Stimulated activated CD4-positive, alpha-beta T cell treated with anti-CD3 and anti-CD28 coated beads, Interleukin-4, amount 100 ng/mL, for 48 hours (primary cell): ENCODE results near the gene ACSF3.

Experiments
- DNase-seq, 2 donors: peaks; one replicate each; pipeline ENCODE4 v3.0.0-alpha.2; 2020; ENCODE audit warnings: low read depth in 2 of 2

ACSF3 gene

DNA sequence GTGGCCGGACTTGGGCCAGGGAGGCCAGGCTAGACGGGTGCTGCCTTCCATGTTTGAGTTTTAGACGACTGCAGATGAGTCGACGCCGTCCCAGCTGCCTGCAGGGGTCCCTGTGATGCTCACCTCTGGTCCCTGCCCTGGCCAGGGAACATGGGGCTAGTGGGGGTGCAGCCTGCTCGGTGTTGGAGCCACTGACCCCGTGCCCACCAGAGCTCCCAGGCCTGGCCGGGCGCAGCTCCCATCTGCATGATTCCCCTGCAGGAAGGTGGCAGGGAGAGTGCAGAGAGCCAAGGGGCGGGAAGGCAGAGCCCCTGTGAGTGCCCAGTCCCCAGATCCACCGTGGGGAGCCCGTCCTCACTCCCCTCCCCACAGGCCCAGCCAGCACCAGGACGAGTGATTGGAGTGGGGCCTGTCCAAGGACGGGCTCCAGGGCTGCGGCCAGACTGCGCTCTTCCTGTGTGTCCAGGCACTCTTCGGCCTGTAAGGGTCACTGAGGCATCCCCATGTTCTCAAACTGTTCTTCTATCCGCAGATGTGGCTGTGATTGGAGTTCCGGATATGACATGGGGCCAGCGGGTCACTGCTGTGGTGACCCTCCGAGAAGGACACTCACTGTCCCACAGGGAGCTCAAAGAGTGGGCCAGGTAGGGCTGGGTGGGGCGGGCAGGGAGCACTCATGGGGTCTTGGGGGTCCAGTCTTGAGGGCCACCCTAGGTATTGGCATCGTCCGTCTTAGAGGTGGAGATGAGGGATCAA is 51.9 kb downstream of the ACSF3 start:
- DNase-seq = no peak

DNA sequence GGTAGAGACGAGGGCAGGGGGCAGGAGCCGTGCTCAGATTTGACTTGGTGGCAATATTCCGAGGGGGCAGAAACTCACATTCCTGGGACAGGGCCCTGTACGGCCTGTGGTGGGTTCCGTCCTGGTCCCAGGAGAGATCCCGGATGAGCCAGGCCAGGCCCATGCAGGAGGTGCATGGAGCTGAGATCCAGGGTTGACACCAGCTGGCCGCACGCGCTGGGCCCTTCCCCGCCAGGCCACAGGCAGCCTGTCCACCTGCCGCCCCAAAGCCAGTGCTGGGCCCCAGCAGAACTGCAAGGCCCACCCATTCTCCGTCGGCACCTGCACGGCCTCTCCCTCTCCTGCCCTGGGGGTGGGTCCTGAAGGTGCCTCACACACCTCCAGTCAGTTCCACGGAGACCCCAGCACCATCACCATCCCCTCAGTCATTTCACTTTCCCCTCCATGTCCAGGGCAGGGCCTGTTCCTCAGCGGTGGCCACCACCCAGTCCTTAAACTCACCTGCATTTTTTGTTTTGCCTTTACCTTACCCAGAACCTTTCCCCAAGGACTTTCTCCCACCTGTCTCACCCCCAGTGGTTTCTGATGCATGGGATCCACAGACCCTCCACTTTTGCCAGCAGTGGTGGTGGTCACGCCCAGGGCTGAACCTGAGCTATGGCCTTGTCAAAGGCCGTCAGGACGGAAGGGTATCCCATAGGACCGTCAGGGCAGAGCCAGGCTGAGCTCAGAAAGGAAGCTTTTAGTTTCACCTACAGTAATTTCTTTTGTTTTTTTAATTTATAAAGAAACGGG is 52.8 kb downstream of the ACSF3 start:
- DNase-seq = no peak

DNA sequence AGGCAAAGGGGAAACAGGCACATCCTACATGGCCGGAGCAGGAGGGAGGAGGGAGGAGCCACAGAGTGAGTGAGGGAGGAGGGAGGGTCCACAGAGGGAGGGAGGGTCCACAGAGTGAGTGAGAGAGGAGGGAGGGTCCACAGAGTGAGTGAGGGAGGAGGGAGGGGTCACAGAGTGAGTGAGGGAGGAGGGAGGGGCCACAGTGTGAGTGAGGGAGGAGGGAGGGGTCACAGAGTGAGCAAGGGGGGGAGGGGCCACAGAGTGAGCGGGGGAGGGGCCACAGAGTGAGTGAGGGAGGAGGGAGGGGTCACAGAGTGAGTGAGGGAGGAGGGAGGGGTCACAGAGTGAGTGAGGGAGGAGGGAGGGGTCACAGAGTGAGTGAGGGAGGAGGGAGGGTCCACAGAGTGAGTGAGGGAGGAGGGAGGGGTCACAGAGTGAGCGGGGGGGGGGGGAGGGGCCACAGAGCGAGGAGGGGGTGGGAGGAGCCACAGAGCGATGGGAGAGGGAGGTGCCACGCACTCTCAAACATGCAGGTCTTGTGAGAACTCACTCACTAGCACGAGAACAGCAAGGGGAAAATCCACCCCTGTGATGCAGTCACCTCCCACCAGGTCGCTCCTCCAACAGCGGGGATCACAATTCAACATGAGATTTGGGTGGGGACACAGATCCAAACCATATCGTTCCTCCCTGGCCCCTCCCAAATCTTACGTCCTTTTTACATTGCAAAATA is 53.6 kb downstream of the ACSF3 start:
- no peak for DNase-seq

DNA sequence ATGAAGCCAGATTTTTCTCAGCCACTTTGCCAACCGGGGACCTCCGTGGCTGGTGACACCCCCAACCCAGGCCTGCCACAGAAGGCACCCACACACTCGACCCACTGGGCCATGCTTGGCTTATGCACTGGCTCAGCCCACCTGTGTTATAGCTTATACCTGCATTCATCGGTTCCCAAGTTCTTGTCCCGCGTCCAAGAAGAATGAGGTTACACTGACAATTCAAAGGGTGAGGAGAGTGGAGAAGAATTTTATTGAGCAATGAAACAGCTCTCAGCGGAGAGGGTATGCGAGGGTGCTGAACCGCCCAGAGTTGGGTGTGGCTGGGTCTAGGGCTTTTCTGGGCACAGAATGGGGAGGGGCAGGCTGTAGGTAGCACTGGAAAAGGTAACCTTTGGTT is 55.7 kb downstream of the ACSF3 start:
- no peak for DNase-seq

DNA sequence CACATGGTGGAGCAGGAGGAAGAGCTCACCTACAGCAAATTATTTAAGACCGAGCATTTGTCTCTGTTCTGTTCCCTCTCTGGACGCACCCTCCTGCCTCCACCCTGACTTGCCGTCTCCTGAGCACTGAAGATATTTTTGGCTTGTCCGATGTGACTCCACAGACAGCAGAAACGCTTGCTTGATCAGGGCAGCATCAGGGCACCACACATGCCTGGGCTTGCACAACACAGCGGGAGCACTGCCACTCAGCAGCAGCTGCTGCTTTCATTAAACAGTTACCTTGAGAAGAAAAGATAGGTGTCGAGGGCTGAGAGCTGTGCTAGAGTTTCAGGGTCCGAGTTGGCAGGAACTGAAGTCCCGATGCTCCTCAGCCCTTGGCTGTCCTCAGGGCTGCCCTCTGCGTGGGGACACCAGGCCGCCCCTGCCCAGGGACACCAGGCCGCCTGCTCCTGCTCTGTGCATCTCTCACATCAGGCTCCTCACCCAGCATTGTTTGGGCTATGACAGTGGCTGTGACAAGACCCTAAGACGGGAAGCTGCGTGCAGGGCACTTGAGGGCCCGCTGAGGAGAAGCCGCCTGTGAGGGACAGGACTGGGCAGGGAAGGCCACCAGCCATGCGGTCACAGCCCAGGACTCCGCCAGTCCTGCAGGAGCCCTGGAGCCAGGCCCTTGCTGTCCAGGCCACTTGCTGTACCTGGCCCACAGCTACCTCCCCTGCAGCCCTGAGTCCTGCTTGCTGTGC is 56.6 kb downstream of the ACSF3 start:
- no peak for DNase-seq

DNA sequence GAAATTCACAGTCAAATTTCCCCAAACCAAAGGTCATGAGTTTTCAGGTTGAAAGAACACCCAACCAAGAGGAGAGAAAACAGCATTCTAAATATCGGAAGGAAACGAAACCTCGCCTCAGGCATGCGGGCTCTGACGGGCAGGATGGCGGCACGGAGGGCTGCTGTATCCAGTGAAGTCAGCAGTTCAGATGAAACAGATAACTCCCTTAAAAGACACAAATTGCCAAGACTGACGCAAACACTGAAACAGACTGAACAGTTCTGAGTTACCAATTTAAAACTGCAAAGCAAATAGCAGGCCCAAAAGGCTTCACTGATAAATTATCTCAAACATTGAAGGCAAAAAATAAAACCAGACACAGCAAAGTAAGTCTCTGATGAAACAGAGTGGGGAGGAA is 57.3 kb downstream of the ACSF3 start:
- no peak for DNase-seq

DNA sequence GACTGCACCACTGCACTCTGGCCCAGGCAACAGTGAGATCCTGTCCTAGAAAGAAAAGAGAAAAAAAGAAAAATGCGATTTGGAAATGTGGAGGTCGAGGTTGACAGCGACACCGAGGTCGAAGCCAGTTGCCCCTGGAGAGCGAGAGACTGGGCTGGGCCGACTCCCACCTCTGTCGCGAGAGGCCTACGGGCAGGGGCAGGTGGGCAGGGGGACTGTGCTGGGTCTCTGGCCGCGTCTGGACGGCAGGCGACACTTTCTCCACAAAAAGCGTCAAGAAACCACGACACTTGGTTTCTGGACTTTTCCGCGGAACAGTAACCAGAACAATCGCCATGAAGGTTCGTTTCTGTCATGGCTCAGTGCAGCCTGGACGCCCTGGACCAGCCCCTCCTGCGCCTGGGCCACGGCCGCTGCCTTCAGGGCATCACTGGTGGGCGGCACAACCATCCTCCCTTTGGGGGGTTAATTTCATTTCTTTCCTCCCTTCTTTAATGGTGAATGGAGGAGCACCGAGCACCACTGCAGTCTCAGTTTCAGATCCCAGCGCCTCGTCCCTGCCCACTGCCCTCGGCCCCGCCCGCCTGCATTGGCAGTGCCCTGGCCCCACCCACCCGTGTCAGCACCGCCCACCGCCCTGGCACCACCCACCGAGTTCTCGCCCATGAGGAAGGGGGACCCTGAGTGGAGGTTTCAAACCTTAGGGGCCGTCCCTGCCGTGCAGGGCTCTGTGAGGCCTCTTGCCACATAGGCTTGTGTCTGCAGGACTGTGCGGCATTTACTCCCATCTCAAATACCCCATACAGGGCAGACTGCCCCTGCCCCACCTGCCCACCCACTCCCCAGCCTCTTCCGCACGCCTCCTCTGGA is 59.4 kb downstream of the ACSF3 start:
- DNase-seq = no peak

DNA sequence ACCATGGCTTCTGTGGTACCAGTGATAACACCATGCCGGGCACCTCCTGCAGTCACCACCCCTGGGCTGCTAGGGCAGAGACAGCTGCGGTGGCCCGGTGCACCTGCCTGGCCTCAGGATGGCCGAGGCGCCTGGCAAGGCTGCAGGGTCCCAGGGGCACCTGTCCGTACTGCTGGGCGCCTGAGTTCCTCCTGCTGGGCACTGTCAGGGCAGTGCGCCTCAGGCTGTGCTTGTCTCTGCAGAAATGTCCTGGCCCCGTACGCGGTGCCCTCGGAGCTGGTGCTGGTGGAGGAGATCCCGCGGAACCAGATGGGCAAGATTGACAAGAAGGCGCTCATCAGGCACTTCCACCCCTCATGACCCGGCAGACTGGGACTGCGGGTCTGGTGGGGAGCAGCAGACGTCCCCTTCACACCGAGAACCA is 60.2 kb downstream of the ACSF3 start:
- no peak for DNase-seq

DNA sequence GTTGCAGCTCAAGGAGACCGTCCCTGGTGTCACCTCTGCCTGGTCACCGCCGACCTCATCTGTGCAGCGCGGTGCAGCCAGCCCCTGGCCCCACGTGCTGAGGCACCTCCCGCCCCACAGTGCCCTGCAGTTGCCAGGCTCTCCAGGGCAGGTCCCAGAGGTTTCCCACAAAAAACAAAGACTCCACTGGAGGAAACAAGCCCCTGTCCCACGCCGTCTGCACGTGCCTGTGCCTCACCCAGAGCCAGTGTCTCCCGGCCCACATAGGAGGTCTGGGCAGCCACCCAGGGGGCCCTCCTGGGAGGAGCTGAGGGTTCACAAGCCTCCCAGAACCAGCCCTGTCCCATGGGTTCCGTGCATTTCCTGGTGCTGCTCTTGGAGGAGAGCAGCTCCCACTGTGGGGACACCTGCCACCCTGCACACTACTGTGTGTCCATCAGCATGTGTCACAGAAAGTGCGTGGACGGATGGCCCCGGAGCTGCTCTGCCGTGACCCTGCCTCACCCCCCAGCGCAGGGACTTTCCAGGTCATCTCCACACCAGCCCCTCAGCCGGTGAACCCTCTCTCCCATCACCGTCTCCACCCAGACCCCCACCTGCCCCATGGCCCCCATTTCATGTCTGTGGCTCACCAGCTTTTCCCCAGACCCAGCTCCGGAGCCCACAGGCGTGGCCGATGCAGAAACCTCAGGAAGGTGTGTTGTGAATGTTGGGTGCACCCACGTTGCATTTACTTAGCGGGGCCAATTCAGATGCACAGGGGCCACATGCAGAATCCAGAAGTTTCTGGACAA is 60.9 kb downstream of the ACSF3 start:
- DNase-seq = no peak

DNA sequence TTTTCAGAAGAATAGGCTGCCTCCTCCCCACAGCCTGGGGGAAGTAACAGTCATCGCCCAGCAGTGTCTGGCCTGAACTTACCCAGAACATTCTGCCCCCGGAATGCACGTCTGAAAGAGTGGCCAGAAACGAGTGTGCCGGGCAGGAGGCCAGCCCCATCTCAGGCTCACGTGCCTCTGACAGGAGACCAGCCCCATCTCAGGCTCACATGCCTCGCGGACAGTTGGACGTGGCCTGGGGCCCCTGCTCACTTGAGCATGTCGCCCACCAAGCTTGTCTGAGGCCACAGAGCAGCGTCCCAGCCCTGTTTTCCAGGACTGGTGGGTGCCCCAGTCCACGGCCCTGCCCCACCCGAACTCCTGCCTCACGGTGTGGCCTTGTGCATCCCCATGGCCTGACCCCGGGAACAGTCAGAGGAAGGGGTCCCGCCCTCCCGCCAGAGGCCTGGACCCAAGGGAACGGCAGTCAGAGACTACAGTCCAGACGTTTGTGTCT is 61.6 kb downstream of the ACSF3 start:
- no peak for DNase-seq

DNA sequence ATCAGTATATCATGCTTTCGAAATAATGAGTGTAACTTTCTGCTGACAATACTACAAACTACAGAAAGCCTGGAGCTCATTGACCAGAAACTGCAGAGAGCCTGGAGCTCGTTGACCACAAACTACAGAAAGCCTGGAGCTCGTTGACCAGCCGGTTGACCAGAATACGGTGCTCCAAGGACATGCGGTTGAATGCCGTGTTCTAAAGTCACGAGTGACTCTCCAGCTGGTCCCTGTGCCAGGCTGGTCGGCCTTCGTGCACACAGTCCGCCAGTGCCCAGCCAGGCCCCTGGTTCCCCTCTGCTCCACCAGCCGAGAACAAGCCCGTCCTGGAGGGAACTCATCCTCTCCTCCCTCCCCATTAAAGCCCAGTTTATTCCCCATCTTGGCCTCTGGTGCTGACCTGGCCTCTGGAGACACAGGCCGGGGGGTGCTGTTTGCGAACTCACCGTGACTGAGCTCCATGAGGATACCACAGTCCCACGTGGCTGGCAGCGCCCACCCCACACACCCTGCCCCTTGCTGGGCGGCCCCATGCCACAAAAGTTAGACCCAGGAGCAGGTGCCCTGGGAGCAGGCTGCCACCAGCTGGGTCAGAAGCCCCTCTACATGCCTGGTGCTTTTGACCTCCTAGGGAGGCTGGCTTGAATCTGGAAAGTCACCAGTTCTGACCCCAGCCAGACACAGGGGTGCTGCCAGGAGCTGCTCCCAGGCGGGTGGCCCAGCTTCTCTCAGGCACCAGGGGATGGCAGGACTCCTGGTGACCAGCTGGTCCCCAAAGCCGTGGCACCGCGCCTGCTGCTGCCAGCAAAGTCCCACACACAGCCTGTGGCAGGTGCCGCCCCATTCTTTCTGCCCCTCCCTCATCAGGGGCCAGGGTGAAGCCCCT is 62.4 kb downstream of the ACSF3 start:
- DNase-seq = no peak

DNA sequence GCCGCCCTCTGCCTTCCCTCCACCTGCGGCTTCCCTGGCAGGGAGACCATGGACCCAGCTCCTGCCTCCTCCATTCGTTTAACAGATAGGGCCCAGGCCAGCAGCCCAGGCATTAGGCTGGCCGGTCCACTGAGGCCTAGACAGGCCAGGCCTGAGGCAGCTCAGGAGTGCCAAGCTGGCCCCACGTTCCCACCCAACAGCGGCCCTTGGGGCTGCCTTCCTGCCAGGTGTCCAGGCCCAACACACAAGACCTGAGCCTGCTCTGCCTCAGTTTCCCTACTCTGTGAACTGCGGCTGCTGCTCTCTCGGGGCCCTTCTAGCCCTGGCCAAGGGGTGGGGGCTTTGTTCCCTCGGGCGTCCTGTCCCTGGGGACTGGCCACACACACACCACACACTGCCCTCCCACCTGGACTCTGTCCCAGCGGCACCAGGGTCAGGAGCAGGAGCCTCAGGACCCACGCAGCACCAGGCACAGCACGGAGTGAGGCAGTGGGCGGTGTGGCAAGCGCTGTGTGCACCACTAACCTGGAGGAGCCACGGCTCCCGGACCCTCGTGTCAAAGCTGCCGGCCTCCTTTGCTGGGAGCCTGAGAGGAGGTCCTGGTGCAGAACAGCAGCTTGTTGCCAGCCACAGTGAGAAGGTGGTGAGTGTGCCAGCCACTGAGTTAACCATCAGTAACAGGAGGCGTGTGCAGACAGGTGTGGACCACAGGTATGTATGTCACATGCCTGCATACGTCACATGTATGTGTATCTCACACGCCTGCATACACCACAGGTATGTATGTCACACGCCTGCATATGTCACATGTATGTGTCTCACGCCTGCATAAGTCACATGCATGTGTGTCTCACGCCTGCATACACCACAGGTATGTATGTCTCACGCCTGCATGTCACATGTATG is 63.3 kb downstream of the ACSF3 start:
- DNase-seq = no peak

DNA sequence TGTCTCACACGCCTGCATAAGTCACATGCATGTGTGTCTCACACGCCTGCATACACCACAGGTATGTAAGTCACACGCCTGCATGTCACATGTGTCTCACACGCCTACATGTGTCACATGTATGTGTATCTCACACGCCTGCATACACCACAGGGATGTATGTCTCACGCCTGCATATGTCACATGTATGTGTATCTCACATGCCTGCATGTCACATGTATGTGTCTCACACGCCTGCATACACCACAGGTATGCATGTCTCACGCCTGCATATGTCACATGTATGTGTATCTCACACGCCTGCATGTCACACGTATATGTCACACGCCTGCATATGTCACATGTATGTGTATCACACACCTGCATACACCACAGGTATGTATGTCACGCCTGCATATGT is 64.1 kb downstream of the ACSF3 start:
- no peak for DNase-seq

DNA sequence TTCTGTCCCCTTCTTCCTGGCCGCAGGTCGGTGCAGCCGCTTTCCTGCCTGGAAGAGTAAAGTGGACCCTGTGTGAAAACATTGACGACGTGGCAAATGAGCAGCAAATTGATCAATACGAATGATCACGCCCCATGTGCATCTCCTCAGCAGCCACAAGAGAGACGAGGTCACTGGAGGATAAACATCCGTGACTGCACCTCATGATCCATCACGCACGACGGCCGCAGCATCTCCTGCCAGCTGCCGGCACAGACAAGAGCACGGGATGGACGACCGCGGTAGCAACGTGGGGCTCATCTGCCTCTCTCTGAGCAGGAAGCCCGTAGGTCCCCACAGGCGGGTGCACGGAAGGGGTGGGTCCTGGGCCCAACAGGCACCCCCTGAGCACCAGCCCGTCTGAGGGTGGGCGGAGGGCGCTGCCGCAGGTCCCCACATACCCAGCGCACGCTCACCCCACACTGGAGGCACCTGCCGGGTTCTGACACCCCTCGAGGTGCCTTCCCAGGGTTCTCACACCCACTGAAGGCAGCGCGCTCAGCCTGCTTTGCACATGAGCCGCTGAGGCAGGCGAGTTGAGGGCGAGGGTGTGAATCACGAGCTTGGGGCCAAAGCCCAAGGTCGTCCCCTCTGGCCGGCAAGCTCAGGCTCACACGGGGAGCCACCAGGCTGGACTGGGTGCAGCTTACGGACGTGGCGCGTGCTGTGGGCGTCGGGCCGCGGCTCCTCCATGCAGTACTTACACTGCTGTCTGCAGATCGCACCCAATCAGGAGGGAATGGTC is 65.6 kb downstream of the ACSF3 start:
- no peak for DNase-seq

DNA sequence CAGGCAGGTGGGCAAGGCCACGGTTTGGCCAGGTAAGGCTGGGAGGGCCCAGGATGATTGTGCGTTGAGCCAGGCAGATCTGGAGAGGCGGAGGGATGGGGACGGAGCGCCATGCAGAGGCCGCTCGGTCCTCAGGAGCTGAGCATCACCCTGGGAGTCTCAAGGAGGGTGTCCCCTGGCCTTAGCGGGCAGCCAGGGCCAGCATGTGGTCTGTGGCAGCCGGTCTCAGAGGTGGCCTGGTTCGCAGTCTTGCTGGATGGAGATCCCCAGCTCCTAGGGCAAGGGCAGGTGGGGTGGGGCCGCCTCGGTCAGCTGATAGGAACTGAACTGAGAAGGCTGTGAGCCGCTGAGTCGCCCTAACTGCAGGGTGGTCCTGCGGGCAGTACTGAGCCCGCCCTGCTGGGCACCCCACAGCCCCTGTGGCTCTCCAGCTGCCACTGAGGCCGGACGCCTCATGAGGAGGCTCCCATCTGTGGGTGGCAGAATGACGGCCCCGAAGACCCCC is 66.2 kb downstream of the ACSF3 start:
- no peak for DNase-seq

DNA sequence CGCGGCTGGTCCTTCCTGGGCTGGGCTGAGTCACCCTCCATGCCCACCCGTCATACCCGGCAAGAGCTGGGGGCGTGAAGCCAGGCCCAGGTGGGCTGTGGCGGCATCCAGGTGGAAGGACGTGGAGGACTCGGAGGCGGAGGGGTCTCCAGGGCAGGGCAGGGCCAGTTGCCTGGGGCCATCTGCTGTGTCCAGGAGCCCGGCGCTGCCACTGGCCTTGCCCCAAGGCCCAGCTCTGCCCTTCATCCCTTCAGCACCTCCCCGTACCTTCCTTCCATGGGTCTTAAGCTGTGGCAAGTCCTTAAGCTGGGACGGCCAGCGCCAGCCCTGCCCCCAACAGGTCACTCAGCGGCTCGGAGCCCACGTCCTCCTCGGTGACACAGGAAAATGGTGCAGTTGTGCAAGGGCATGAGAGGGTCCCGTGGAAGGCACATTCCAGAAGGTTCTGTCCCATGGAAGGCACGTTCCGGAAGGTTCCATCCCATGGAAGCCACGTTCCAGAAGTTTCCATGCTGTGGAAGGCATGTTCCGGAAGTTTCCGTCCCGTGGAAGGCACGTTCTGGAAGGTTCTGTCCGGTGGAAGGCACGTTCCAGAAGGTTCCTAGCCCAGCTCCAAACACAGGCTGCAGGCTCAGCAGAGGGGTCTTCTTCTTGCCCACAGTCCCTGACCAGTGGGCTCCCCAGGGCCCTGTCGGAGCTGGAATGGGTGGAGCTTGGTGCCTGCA is 67.5 kb downstream of the ACSF3 start:
- no peak for DNase-seq
